Hepatic stellate cell (primary cell): Measurements from ENCODE around the gene PHLPP1.
"Not testable (repeated sequence)": the region's sequence is repeated elsewhere in the genome, so short reads cannot be mapped to it uniquely, and the experiment has no call there.

ENCODE experiments used
- DNase-seq: peaks from one replicate; pipeline ENCODE4 v3.0.0; 2011; ENCODE audit warnings: low spot score

The PHLPP1 gene

GRCh38 chr18:62773691-62774090 lies 58.4 kb downstream of the PHLPP1 start:
- no peak for DNase-seq

GRCh38 chr18:62776024-62776570 lies 60.8 kb downstream of the PHLPP1 start:
- DNase-seq: no peak

GRCh38 chr18:62777814-62778213 lies 62.5 kb downstream of the PHLPP1 start:
- DNase-seq: no peak

GRCh38 chr18:62778976-62779869 lies 63.9 kb downstream of the PHLPP1 start:
- no peak for DNase-seq

GRCh38 chr18:62781262-62781661 lies 65.9 kb downstream of the PHLPP1 start:
- no peak for DNase-seq

GRCh38 chr18:62781893-62782292 lies 66.6 kb downstream of the PHLPP1 start:
- DNase-seq: peak; percentile 21

GRCh38 chr18:62784338-62784965 lies 69.1 kb downstream of the PHLPP1 start:
- DNase-seq: no peak

GRCh38 chr18:62784966-62785413 lies 69.6 kb downstream of the PHLPP1 start:
- peak; percentile 22 for DNase-seq

GRCh38 chr18:62786689-62787088 lies 71.3 kb downstream of the PHLPP1 start:
- no peak for DNase-seq

- no peak for DNase-seq
These were observed 72.8 kb downstream of the PHLPP1 start for GRCh38 chr18:62788111-62788510.

GRCh38 chr18:62788876-62789275 lies 73.5 kb downstream of the PHLPP1 start:
- no peak for DNase-seq

- no peak for DNase-seq
These were observed 75.8 kb downstream of the PHLPP1 start for GRCh38 chr18:62790871-62791772.

GRCh38 chr18:62792016-62792415 lies 76.7 kb downstream of the PHLPP1 start:
- DNase-seq: no peak

GRCh38 chr18:62795813-62796212 lies 80.5 kb downstream of the PHLPP1 start:
- no peak for DNase-seq

GRCh38 chr18:62796216-62796621 lies 80.9 kb downstream of the PHLPP1 start:
- DNase-seq: no peak

- DNase-seq: no peak
These were observed 82.0 kb downstream of the PHLPP1 start for GRCh38 chr18:62797329-62797728.

GRCh38 chr18:62799977-62800376 lies 84.6 kb downstream of the PHLPP1 start:
- no peak for DNase-seq

- DNase-seq: no peak
These were observed 87.2 kb downstream of the PHLPP1 start for GRCh38 chr18:62802523-62802922.

- no peak for DNase-seq
These were observed 92.1 kb downstream of the PHLPP1 start for GRCh38 chr18:62807396-62807795.

- no peak for DNase-seq
These were observed 92.8 kb downstream of the PHLPP1 start for GRCh38 chr18:62808123-62808522.

GRCh38 chr18:62809445-62809844 lies 94.1 kb downstream of the PHLPP1 start:
- DNase-seq: not testable (repeated sequence)

GRCh38 chr18:62809900-62810299 lies 94.6 kb downstream of the PHLPP1 start:
- DNase-seq: no peak
